ENCODE data around the gene IL7R. TPM values are rescaled to one million over a fixed set of nuclear protein-coding genes. Genes with fewer than 3 reads are reported as not detected.

The IL7R gene
- total and polyA plus RNA-seq, 2 of the 13 experiments (the other 11 are each of a cell fraction or from before 2014, with no cell fraction given), result not detected

GRCh38 chr5:35863159-35863558 lies 6.5 kb downstream of the IL7R start:
- Histone ChIP-seq H3K4me1 (ENCODE audit: insufficient read depth, low read length) (no peaks in the 10 kb centered on the region), H4K20me1 (ENCODE audit: insufficient read depth, low read length) (no peaks in the 10 kb centered on the region), H3K27ac (ENCODE audit: extremely low read length, insufficient read depth, low read length) (no peak overlapping the region), H3K36me3 (replicated peaks in 1 of 2; ENCODE audit: control insufficient read depth in 1 of 2, insufficient read depth in 2 of 2, low read length in 2 of 2) (no peaks in the 10 kb centered on the region), H3K9ac (ENCODE audit: insufficient read depth, low read depth, low read length) (no peak overlapping the region), H3K79me2 (ENCODE audit: insufficient read depth, low read length) (no peaks in the 10 kb centered on the region), H3K4me2 (ENCODE audit: low read depth, low read length) (no peak overlapping the region), H3K9me3 (ENCODE audit: low read length) (no peaks in the 10 kb centered on the region), H3K27me3 (ENCODE audit: control insufficient read depth in 1 of 2, insufficient read depth in 2 of 2, low read length in 2 of 2) (no peaks in the 10 kb centered on the region), H3K4me3 (replicated peaks in 1 of 3; ENCODE audit: insufficient read depth in 1 of 3, low read depth in 2 of 3, low read length in 3 of 3) (no peak overlapping the region), H2AFZ (ENCODE audit: low read length) (no peak overlapping the region)
- ChIA-PET CTCF (ENCODE audit: low intra/inter-chr PET ratio, low total read pairs) (no interaction called here), POLR2A (no interaction called here)
- 8% methylated on average over 3 of the region's 3 CpGs for WGBS (ENCODE audit: low lambda C conversion rate)
- no peak for DNase-seq (ENCODE audit: low spot score)
- no peak for FAIRE-seq
- in situ Hi-C loops (cut with HindIII; ENCODE audit: extremely low pct_ligation_motif_present, low pct_unique_long_range_greater_than_20kb) (no loop called here), intact Hi-C loops (cut with micrococcal nuclease; ENCODE audit: unreplicated experiment) (no loop called here)
- no peak for ATAC-seq
- BruUV-seq (replicated peaks), result no TSS peak
- no peak for TF ChIP-seq ZBTB7A (CRISPR knock-in tag; IDR thresholded peaks at IDR 0.05)
- no peak for TF ChIP-seq UBTF (CRISPR knock-in tag; IDR thresholded peaks at IDR 0.05)
- TF ChIP-seq ZNF550 (CRISPR knock-in tag; IDR thresholded peaks at IDR 0.05; ENCODE audit: borderline replicate concordance), result no peak
- no peak for TF ChIP-seq SAFB2 (CRISPR knock-in tag; IDR thresholded peaks at IDR 0.05; ENCODE audit: borderline replicate concordance, low read depth)
- no peak for TF ChIP-seq TRIM24 (CRISPR knock-in tag; IDR thresholded peaks at IDR 0.05)
- no peak for TF ChIP-seq ESRRA (CRISPR knock-in tag; IDR thresholded peaks at IDR 0.05; ENCODE audit: low read depth)
- TF ChIP-seq MAFG (CRISPR knock-in tag; IDR thresholded peaks at IDR 0.05), result no peak
- TF ChIP-seq SKI (IDR thresholded peaks at IDR 0.05; ENCODE audit: partially characterized antibody), result no peak
- TF ChIP-seq ZMYM4 (CRISPR knock-in tag; IDR thresholded peaks at IDR 0.05), result no peak
- no peak for TF ChIP-seq HCFC1 (IDR thresholded peaks at IDR 0.05; ENCODE audit: low read depth, low read length)
- no peak for TF ChIP-seq KDM4B (CRISPR knock-in tag; IDR thresholded peaks at IDR 0.05)
- TF ChIP-seq ZNF337 (CRISPR knock-in tag; IDR thresholded peaks at IDR 0.05; ENCODE audit: borderline replicate concordance, low read depth), result no peak
- no peak for TF ChIP-seq ZNF646 (CRISPR knock-in tag; IDR thresholded peaks at IDR 0.05)
- TF ChIP-seq KAT7 (CRISPR knock-in tag; IDR thresholded peaks at IDR 0.05; ENCODE audit: borderline replicate concordance), result no peak
- no peak for TF ChIP-seq GMEB1 (CRISPR knock-in tag; IDR thresholded peaks at IDR 0.05; ENCODE audit: borderline replicate concordance)

Data from HepG2 (cell line).